ENCODE measurements around the gene TMOD1.
"Not testable (repeated sequence)": the region's sequence is repeated elsewhere in the genome, so short reads cannot be mapped to it uniquely, and the experiment has no call there.

The TMOD1 gene

GRCh38 chr9:97581590-97581989 is 80.1 kb downstream of the TMOD1 start:
- in situ Hi-C loops (cut with HindIII; ENCODE audit: low sequenced_read_pairs), result loop anchor here (25.0 kb wide), 1 partner anchor 94 kb away; no protein-coding TSS in a partner anchor

- in situ Hi-C loops (cut with HindIII; ENCODE audit: low sequenced_read_pairs), result loop anchor here (25.0 kb wide), 1 partner anchor 97 kb away; no protein-coding TSS in a partner anchor
These were observed 83.3 kb downstream of the TMOD1 start for GRCh38 chr9:97584778-97585177.

DNA sequence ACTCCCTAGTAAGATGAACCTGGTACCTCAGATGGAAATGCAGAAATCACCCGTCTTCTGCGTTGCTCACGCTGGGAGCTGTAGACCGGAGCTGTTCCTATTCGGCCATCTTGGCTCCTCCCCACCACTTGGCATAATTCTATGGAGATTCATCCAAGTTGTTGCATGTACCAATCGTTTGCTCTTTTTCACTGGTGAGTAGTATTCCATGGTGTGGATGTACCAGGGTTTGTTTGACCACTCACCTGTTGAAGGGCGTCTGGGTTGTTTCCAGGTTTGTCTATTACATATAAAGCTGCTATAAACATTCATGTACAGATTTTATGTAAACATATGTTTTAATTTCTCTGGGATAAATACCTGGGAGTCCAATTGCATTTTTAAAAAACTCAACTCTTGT is 85.4 kb downstream of the TMOD1 start:
- in situ Hi-C loops (cut with HindIII; ENCODE audit: low sequenced_read_pairs), result loop anchor here (25.0 kb wide), 1 partner anchor 100 kb away; no protein-coding TSS in a partner anchor

GRCh38 chr9:97591535-97591934 is 90.1 kb downstream of the TMOD1 start:
- in situ Hi-C loops (cut with HindIII; ENCODE audit: low sequenced_read_pairs), result loop anchor here (25.0 kb wide), 1 partner anchor 104 kb away; no protein-coding TSS in a partner anchor

DNA sequence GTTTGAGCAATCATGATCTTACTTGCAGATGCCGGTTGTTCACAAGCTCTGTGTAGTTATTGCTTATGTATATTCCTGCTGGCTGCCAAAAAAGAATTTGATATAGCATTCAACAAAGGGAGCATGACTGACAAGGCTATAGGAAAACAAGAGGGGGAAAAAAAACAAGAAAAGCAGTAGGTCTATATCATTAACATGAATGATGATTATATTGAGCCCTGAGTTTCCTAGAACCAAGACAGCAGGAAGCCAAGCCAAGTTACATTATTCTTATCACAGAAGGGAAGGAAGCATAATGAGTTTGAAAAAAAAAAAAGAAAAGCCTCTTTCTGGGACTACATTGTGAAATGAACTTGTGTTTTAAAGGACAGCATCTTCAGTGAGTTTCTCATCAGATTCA is 90.7 kb downstream of the TMOD1 start:
- in situ Hi-C loops (cut with HindIII; ENCODE audit: low sequenced_read_pairs), result loop anchor here (25.0 kb wide), 1 partner anchor 105 kb away; no protein-coding TSS in a partner anchor

- in situ Hi-C loops (cut with HindIII; ENCODE audit: low sequenced_read_pairs), result loop anchor here (25.0 kb wide), 1 partner anchor 107 kb away; no protein-coding TSS in a partner anchor
These were observed 92.5 kb downstream of the TMOD1 start for GRCh38 chr9:97593960-97594359.

DNA sequence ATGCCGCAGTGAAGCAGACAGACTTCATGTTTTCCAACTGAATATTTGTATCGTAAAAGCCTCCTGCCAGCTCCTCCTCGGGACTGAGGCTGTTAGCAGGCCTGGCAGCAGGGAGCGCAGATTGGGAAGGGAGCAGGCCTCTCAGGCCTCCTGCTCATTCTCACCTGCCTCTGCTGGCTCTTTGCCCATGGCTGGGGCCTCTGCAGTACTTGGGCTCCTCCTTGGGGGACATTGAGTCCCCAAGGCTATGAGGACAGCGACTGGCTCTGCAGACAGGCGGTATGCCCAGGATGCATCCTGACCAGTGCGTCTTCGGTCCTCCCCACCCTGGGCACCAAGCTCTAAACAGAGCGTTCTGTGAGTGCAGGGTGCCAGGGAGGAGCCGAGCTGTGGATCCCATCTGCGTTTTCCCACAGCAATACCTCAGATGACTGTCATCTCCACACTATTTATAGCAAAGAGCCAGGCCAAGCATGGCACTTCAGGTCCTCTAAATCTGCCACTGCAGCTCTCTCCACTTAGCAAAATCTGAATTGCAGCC is 93.0 kb downstream of the TMOD1 start:
- in situ Hi-C loops (cut with HindIII; ENCODE audit: low sequenced_read_pairs), result loop anchor here (25.0 kb wide), 1 partner anchor 107 kb away; no protein-coding TSS in a partner anchor

- in situ Hi-C loops (cut with HindIII; ENCODE audit: low sequenced_read_pairs), result loop anchor here (5.0 to 25.0 kb wide), 2 partner anchors 70 to 110 kb away; no protein-coding TSS in a partner anchor
These were observed 95.4 kb downstream of the TMOD1 start for GRCh38 chr9:97596906-97597305.

- in situ Hi-C loops (cut with HindIII; ENCODE audit: low sequenced_read_pairs), result loop anchor here (5.0 to 25.0 kb wide), 2 partner anchors 71 to 111 kb away; no protein-coding TSS in a partner anchor
These were observed 97.2 kb downstream of the TMOD1 start for GRCh38 chr9:97598461-97599288.

- in situ Hi-C loops (cut with HindIII; ENCODE audit: low sequenced_read_pairs), result loop anchor here (5.0 to 25.0 kb wide), 2 partner anchors 72 to 112 kb away; no protein-coding TSS in a partner anchor
These were observed 97.9 kb downstream of the TMOD1 start for GRCh38 chr9:97599314-97599846.

DNA sequence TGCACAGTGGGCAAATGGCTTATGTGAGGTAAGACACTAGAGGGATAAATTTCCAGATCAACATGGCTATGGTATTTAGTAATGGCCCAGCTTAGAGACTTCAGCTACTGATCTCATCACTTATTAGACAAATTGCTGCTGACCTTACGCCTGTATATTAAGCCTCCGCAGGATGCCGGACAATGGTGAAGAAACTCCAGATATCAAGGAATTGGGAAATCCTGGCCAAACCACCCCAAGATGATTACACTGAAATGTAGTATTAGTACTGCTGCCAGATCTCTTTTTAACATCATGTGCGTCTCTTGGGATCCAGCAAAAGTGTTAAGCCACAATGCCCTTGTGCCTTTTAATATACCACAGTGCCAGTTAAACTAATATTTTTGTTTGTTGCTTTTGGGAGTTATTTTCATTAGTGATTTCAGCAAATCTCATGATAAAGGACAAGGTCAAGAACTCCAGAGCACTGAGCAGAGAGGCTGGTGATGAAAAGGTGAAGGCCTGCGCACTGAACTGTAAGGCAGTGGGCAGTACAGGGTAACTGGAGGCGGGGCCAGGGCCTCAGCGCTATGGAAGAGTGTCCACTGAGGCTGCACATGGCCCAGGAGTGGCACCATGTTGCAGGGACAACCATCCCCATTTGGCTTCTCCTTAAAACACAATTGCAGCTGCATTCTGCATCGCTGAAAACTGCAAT is 99.2 kb downstream of the TMOD1 start:
- in situ Hi-C loops (cut with HindIII; ENCODE audit: low sequenced_read_pairs), result no loop called here

DNA sequence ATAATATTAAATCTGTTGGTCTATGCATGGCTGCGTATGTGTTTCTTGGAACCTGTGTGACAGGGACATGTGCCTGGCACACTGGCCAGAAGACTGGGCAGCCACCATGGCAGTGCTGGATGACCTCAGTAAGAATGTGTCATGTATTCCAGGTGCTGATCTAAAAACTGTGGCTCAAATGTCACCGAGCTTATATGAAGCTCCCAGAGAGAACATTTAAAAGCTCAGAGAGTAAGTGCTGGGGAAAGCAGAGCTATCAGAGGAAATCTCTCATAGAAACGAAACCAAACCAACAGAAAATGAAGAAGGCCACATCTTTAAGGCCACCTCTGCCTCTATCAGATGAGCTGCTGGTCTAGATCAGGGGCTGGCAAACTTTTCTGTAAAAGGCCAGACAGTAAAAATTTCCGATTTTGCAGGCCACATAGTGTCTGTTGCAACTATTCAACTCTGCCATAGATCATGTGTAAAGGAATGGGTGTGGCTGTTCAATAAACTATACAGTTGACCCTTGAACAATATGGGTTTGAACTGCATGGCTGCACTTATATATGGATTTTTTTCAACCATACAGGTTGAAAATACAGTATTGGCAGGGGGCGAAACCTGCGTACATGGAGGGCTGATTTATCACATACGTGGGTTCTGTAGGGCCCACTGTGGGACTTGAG is 99.9 kb downstream of the TMOD1 start:
- in situ Hi-C loops (cut with HindIII; ENCODE audit: low sequenced_read_pairs), result no loop called here

GRCh38 chr9:97602430-97602829 is 101.0 kb downstream of the TMOD1 start:
- in situ Hi-C loops (cut with HindIII; ENCODE audit: low sequenced_read_pairs), result no loop called here

DNA sequence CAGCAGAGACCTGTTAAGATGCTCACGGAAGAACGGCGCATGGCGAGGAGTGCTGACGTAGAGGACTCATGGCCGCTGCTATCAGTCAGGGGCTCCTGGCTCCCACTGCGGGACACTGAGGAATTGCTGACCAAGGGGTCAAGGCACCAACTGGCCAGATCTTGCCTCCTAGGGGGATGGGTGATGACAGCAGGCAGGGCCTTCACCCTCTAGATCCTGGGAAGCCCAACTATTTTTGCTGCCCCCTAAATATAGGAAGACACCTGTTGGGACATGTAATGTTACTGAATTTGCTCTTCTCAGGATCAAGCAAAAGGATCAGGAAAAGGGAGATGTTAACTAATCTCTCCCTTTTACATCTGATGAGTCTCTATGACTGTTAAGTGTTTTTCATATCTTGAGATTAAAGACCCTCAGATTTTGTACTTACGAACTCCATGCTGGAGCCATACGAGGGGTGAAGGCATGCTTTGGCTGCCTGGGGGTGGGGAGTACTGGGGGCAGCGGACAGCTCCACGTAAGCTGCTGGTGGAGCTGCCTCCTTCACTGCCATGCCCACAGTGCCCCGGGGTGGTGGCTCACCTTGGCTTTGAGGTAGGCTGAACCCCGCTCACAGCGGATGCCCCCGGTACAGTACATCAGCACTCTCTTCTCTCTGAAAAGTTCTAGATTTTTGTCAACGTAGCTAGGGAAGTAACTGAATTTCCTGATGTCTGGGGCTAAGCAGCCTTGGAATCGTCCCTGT is 103.6 kb downstream of the TMOD1 start:
- in situ Hi-C loops (cut with HindIII; ENCODE audit: low sequenced_read_pairs), result loop anchor here (5.0 kb wide), 1 partner anchor 87 kb away; no protein-coding TSS in a partner anchor

DNA sequence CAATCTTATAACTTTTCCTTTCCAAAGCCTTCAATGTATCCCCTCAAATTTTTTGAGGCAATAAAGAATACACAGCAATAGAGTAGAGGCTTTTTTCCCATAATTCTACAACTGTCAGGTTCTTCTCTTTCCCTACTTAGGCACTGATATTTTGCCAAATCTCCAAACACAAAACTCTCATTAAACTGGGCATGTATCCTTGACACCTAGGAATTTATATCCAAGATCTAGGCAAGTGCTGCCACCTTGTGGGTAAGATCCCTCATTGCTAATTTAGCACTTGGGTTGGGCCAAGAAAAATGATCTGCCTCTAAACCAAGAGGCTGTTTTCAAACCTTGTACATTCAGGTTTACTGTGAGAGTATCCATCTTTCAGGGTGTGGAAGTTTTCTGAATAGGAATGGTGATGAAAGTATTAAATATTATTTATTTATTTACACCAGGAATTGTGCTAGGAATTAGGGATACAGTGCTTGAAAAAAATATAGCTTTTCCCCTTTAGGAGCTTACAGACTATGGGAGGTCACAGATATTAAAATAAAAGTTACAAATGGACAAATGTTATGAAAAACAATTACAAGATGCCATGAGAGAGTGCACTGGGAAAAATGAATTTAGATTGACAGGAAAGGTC is 114.1 kb downstream of the TMOD1 start:
- in situ Hi-C loops (cut with HindIII; ENCODE audit: low sequenced_read_pairs), result loop anchor here (10.0 kb wide), 1 partner anchor 201 kb away; the partner anchor contains the start of gene TDRD7

- in situ Hi-C loops (cut with HindIII; ENCODE audit: low sequenced_read_pairs), result loop anchor here (10.0 kb wide), 1 partner anchor 203 kb away; the partner anchor contains the start of gene TDRD7
These were observed 116.5 kb downstream of the TMOD1 start for GRCh38 chr9:97617939-97618416.

DNA sequence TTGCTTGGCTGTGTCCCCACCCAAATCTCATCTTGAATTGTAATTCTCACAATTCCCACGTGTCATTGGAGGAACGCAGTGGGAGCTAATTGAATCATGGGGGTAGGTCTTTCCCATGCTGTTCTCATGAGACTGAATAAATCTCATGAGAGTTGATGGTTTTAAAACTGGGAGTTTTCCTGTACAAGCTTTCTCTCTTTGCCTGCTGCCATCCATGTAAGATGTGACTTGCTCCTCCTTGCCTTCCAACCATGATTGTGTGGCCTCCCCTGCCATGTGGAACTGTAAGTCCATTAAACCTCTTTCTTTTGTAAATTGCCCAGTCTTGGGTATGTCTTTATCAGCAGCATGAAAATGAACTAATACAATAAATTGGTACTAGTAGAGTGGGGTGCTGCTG is 118.6 kb downstream of the TMOD1 start:
- in situ Hi-C loops (cut with HindIII; ENCODE audit: low sequenced_read_pairs), result not testable (repeated sequence)

DNA sequence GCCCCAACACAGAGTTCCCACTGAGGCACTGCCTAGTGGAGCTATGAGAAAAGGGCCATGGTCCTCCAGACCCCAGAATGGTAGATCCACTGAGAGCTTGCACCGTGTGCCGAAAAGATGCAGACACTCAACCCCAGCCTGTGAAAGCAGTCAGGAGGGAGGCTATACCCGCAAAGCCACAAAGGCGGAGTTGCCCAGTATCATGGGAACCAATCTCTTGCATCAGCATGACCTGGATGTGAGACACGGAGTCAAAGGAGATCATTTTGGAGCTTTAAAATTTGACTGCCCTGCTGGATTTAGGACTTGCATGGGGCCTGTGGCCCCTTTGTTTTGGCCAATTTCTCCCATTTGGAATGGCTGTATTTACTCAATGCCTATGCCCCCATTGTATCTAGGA is 121.0 kb downstream of the TMOD1 start:
- in situ Hi-C loops (cut with HindIII; ENCODE audit: low sequenced_read_pairs), result not testable (repeated sequence)

DNA sequence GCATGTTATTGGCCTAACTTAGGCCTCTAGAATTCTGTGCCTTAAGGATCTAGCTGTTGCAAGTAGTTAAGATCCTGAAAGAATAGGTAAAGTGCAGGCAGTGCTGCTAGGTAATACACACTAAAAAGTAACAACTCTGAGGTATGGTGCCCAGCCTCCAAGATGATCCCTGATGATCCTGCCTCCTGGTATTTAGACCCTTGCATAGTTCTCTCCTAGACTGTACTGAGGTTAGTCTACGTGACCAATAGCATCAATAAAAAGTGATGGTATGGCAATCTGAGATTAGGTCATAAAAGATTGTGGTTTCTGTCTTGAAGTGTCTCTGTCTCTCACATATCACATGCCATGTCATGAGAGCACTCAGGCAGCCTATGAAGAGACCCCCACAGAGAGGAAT is 122.5 kb downstream of the TMOD1 start:
- in situ Hi-C loops (cut with HindIII; ENCODE audit: low sequenced_read_pairs), result no loop called here
